CD14-positive monocyte (primary cell): Measurements from ENCODE around the gene PCED1A. TPM values are rescaled to one million over a fixed set of nuclear protein-coding genes. Genes with fewer than 3 reads are reported as not detected.
A peak's percentile ranks its signal among the peaks of the same experiment; 100 is the strongest.

ENCODE experiments used
- DNase-seq, 3 donors: peaks; one replicate each; pipeline ENCODE4 v3.0.0-alpha.2; 2011 to 2022
- H2AFZ ChIP-seq: 2 replicates; pipeline ENCODE4 v1.6.0; 2012; ENCODE audit warnings: mild to moderate bottlenecking, low read depth, low read length, inconsistent platforms; ENCODE audit not compliant: insufficient read depth, poor library complexity, severe bottlenecking
- H3K27ac ChIP-seq, 2 donors: 1 replicate in 1 of 2; 2 replicates in 1 of 2; pipeline ENCODE4 v1.5.1; 2012 to 2013; ENCODE audit warnings: low read length in 2 of 2, control low read depth in 1 of 2, inconsistent platforms in 1 of 2, low read depth in 1 of 2, mild to moderate bottlenecking in 1 of 2
- H3K27me3 ChIP-seq, 2 donors: one replicate each; pipeline versions ENCODE4 v1.6.0 to v1.6.1; 2011 to 2013; ENCODE audit warnings: low read length in 2 of 2; ENCODE audit not compliant: control insufficient read depth in 2 of 2, insufficient read depth in 2 of 2
- H3K36me3 ChIP-seq, 2 donors: replicated peaks in 1 of 2; 1 replicate in 1 of 2; 2 replicates in 1 of 2; pipeline versions ENCODE4 v1.5.1 to v1.6.1; 2012 to 2013; ENCODE audit warnings: low read length in 2 of 2, control low read depth in 1 of 2, inconsistent platforms in 1 of 2, mild to moderate bottlenecking in 1 of 2; ENCODE audit not compliant: insufficient read depth in 2 of 2, control insufficient read depth in 1 of 2
- H3K4me1 ChIP-seq, 2 donors: 1 replicate in 1 of 2; 2 replicates in 1 of 2; pipeline versions ENCODE4 v1.5.1 to v1.6.1; 2012 to 2013; ENCODE audit warnings: low read length in 2 of 2, control low read depth in 1 of 2, inconsistent platforms in 1 of 2, mild to moderate bottlenecking in 1 of 2, moderate library complexity in 1 of 2; ENCODE audit not compliant: insufficient read depth in 2 of 2, control insufficient read depth in 1 of 2
- H3K4me2 ChIP-seq: replicated peaks from 2 replicates; pipeline ENCODE3; 2012; ENCODE audit warnings: low read length, moderate library complexity, mild to moderate bottlenecking; ENCODE audit not compliant: poor library complexity, severe bottlenecking; ENCODE audit errors: extremely low read depth
- H3K4me3 ChIP-seq, 3 experiments: fragments of 200-600 bp in 1 of 3; sonication (generic) in 1 of 3; replicated peaks in 1 of 3; 1 replicate in 2 of 3; 2 replicates in 1 of 3; pipeline ENCODE4 v1.5.1; 2011 to 2013; ENCODE audit warnings: low read length in 3 of 3, mild to moderate bottlenecking in 3 of 3, control low read depth in 2 of 3, low read depth in 2 of 3, inconsistent platforms in 1 of 3, moderate library complexity in 1 of 3
- H3K79me2 ChIP-seq: 2 replicates; pipeline ENCODE4 v1.6.0; 2012; ENCODE audit warnings: mild to moderate bottlenecking, control low read depth, inconsistent platforms, low read length, moderate library complexity; ENCODE audit not compliant: insufficient read depth
- H3K9ac ChIP-seq: 2 replicates; pipeline ENCODE4 v1.6.0; 2017; ENCODE audit warnings: low read length, mild to moderate bottlenecking; ENCODE audit not compliant: insufficient read depth, poor library complexity, severe bottlenecking
- H3K9me3 ChIP-seq, 2 donors: replicated peaks in 1 of 2; 1 replicate in 1 of 2; 2 replicates in 1 of 2; pipeline versions ENCODE4 v1.5.1 to v1.6.1; 2012 to 2013; ENCODE audit warnings: low read length in 2 of 2, control low read depth in 1 of 2; ENCODE audit not compliant: control insufficient read depth in 1 of 2, insufficient read depth in 1 of 2
- H4K20me1 ChIP-seq: 2 replicates; pipeline ENCODE4 v1.6.0; 2012; ENCODE audit warnings: mild to moderate bottlenecking, low read length, control low read depth, moderate library complexity; ENCODE audit not compliant: insufficient read depth
- H3K27ac Mint-ChIP-seq, 7 donors: one replicate each; pipeline ENCODE4 v1.8.0; 2020; ENCODE audit warnings: mild to moderate bottlenecking in 7 of 7, mixed read lengths in 7 of 7, moderate library complexity in 6 of 7, inconsistent platforms in 2 of 7
- H3K27me3 Mint-ChIP-seq, 3 donors: one replicate each; pipeline ENCODE4 v1.8.0; 2021 to 2022; ENCODE audit warnings: low read depth in 3 of 3, mild to moderate bottlenecking in 3 of 3, mixed read lengths in 3 of 3, moderate library complexity in 3 of 3, inconsistent platforms in 1 of 3
- H3K36me3 Mint-ChIP-seq, 2 donors: one replicate each; pipeline ENCODE4 v1.8.0; 2020; ENCODE audit warnings: mixed read lengths in 2 of 2, inconsistent platforms in 1 of 2, mild to moderate bottlenecking in 1 of 2
- H3K4me1 Mint-ChIP-seq: one replicate; pipeline ENCODE4 v1.8.0; 2020; ENCODE audit warnings: mild to moderate bottlenecking, mixed read lengths
- H3K4me3 Mint-ChIP-seq, 2 donors: one replicate each; pipeline ENCODE4 v1.8.0; 2020; ENCODE audit warnings: mild to moderate bottlenecking in 2 of 2, mixed read lengths in 2 of 2, moderate library complexity in 1 of 2
- H3K9me3 Mint-ChIP-seq, 7 donors: one replicate each; pipeline ENCODE4 v1.8.0; 2020 to 2022; ENCODE audit warnings: mixed read lengths in 7 of 7, mild to moderate bottlenecking in 6 of 7, moderate library complexity in 6 of 7, inconsistent platforms in 2 of 7
- WGBS: methylation state at CpG from one replicate; pipeline ENCODE4 v1.1.5; 2013; ENCODE audit warnings: missing lambda C conversion rate; ENCODE audit not compliant: insufficient coverage; 5-methylcytosine and 5-hydroxymethylcytosine counted together
- intact Hi-C, 2 donors: fragments of 100-400 bp; cut with micrococcal nuclease; formaldehyde crosslinking; loops; one replicate each; pipeline versions ENCODE4 v1.15.0 to v1.15.1; 2023
- polyA plus RNA-seq, 3 donors: library from polyadenylated mRNA; depleted of rRNA in 1 of 3; unstranded in 2 of 3; stranded (reverse) in 1 of 3; fragments of 300-500 nt in 2 of 3; fragments of >200 nt in 1 of 3; fragmentation: Illumina TruSeq in 2 of 3; gene quantifications; 1 replicate in 2 of 3; 2 replicates in 1 of 3; pipeline ENCODE4 v1.2.3, GENCODE V29; 2012 to 2021
- TF ChIP-seq, protein P1 (sequence below): fragments of 200-600 bp; IDR thresholded peaks from one replicate; pipeline ENCODE4 v1.8.0; 2022; ENCODE audit warnings: antibody characterized with exemption, mild to moderate bottlenecking

The PCED1A gene
- polyA plus RNA-seq, 3 donors, result 9.1 to 85.2 (median 10.2) TPM

DNA sequence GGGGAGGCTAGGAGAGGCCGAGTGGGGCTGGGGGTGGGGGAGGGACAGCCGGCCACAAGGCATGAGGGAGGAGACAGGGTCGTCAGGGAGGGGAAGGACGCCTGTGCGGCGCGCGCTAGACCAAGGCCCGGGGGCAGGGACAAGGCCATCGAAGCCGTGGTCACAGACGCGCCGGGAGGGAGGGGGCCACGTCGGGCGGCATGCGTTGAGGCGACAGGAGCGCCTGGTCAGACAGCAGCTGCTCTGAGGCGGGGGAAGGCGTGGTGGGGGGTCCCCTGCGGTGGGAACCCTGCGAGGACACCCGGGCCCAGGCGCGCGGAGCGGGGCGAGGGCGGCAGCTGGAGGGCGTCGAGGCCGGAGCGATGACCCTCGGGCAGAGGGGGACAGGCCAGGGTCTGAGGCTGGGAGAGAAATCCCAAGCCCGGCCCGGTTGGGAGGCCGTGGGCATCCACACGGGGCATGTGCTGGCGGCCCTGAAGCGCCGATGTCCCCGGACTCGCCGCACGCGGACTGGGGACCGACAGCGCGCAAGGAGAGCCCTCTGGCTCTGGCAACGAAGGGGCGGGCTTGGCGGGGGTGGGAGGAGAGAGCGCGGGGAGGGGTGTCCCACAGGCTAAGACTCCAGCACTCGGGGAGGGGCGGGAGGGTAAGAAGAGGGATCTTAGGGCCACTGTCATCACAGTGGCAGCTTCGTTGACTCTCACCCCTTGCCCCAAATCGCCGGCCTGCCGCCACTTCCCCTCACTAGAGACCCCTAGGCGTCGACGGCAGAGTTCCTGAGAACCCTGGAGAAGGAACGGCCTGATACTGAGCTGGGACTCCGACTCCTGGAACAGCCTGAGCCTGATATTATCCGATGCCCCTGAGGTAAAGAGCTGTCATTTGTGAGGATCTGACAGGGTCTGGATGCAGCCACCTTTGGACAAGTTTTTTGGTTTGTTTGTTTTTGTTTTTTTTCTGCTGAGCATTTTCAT is 19.3 kb downstream of the PCED1A start:
- H3K27ac Mint-ChIP-seq, result peak overlapping the region in 1 of 7 donors; percentile 0
- H3K4me3 ChIP-seq, result no peak overlapping the region

More for the DNA sequence above, 19.3 kb downstream of the PCED1A start:
- TF ChIP-seq, protein P1, sequence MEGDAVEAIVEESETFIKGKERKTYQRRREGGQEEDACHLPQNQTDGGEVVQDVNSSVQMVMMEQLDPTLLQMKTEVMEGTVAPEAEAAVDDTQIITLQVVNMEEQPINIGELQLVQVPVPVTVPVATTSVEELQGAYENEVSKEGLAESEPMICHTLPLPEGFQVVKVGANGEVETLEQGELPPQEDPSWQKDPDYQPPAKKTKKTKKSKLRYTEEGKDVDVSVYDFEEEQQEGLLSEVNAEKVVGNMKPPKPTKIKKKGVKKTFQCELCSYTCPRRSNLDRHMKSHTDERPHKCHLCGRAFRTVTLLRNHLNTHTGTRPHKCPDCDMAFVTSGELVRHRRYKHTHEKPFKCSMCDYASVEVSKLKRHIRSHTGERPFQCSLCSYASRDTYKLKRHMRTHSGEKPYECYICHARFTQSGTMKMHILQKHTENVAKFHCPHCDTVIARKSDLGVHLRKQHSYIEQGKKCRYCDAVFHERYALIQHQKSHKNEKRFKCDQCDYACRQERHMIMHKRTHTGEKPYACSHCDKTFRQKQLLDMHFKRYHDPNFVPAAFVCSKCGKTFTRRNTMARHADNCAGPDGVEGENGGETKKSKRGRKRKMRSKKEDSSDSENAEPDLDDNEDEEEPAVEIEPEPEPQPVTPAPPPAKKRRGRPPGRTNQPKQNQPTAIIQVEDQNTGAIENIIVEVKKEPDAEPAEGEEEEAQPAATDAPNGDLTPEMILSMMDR, result no peak
- H3K36me3 Mint-ChIP-seq, result no peaks in the 10 kb centered on the region
- no peak for DNase-seq
- H4K20me1 ChIP-seq, result no peaks in the 10 kb centered on the region
- H2AFZ ChIP-seq, result no peak overlapping the region
- H3K9me3 Mint-ChIP-seq, result peaks cover 0 to 4% (median 2%) of the 10 kb centered on the region in 7 donors
- peaks cover 4% of the 10 kb centered on the region for H3K4me1 Mint-ChIP-seq
- H3K4me3 Mint-ChIP-seq, result peak overlapping the region in 1 of 2 donors; percentile 68
- H3K4me1 ChIP-seq, result no peaks in the 10 kb centered on the region
- peaks cover 22 to 40% of the 10 kb centered on the region in 2 donors for H3K27me3 ChIP-seq
- no peak overlapping the region for H3K9ac ChIP-seq
- H3K79me2 ChIP-seq, result no peaks in the 10 kb centered on the region
- no peak overlapping the region for H3K27ac ChIP-seq
- H3K4me2 ChIP-seq, result no peak overlapping the region
- H3K36me3 ChIP-seq, result no peaks in the 10 kb centered on the region
- no peaks in the 10 kb centered on the region for H3K9me3 ChIP-seq
- intact Hi-C loops, result no loop called here
- WGBS, result 13% methylated on average over 62 of the region's 68 CpGs
- H3K27me3 Mint-ChIP-seq, result peaks cover 29 to 41% (median 35%) of the 10 kb centered on the region in 3 donors
